HG02938 (cell line): Measurements from ENCODE around the gene USP31.

ENCODE experiments used
- ATAC-seq: cut with Tn5 transposase; IDR thresholded peaks from one replicate; pipeline ENCODE4 v1.9.1; 2021; ENCODE audit warnings: mild to moderate bottlenecking, moderate library complexity; ENCODE audit not compliant: unreplicated experiment

The USP31 gene

GRCh38 chr16:23025692-23026307 is 123.5 kb downstream of the USP31 start:
- ATAC-seq, result no peak

DNA sequence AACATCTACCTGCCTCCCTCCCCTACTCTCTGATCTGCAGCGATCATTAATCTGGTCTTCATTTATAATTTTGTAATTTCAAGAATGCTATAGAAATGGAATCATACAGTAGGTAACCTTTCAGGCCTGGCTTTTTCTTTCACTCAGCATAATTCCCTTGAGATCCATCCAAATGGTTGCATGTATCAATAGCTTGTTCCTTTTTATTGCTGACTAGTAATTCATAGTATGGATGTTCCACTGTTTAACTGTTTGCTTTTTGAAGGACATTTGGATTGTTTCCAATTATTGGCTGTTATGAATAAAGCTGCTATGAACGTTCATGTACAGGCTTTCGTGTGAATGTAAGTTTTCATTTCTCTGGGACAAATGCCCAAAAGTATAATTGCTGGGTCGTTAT is 125.2 kb downstream of the USP31 start:
- no peak for ATAC-seq

DNA sequence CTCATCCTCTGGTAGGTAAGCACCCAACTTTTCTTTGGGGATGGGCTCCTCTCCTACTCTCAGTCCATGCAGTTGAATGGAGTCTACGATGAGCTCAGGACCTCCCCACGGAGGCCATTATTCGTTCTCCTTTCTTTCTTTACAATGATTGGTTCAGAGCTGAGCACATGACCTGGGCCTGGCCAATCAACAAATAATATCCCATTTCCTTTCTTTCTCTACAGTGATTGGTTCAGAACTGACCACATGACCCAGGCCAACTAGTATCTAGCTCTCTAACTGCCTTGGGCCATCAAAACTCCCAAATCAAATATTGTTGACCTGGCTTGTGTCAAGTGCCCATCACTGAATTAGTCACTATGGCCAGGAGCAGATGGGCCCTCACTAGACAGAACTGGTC is 129.2 kb downstream of the USP31 start:
- no peak for ATAC-seq

DNA sequence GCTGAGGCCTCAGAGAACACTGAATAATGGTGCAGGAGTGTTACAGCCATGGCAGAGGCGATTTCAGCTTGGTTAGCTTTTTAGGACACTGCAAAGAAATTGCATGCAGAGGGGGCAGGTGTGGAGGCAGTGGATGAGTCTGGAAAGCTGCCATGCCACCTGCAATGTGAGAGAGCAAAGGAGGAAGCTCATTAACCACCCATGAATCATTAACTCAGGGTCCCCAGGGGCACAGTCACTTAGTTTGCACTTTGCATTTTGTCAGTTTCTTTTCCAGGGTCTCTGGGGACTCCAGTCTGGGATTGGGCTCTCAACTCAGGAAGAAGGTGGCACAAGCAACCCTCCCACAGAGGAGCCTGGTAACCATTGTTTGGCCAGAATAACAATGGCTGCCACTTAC is 132.9 kb downstream of the USP31 start:
- no peak for ATAC-seq

- no peak for ATAC-seq
These were observed 133.7 kb downstream of the USP31 start for GRCh38 chr16:23015580-23015979.

- no peak for ATAC-seq
These were observed 134.7 kb downstream of the USP31 start for GRCh38 chr16:23014592-23014991.
